Germinal center (tissue), 1 donor: ENCODE results near the gene TOMM20L.
"Not testable (repeated sequence)": the region's sequence is repeated elsewhere in the genome, so short reads cannot be mapped to it uniquely, and the experiment has no call there.

Experiments
- DNase-seq: peaks from one replicate; pipeline ENCODE4 v3.0.0; 2012; ENCODE audit warnings: mixed read lengths, low spot score

Gene TOMM20L

DNA sequence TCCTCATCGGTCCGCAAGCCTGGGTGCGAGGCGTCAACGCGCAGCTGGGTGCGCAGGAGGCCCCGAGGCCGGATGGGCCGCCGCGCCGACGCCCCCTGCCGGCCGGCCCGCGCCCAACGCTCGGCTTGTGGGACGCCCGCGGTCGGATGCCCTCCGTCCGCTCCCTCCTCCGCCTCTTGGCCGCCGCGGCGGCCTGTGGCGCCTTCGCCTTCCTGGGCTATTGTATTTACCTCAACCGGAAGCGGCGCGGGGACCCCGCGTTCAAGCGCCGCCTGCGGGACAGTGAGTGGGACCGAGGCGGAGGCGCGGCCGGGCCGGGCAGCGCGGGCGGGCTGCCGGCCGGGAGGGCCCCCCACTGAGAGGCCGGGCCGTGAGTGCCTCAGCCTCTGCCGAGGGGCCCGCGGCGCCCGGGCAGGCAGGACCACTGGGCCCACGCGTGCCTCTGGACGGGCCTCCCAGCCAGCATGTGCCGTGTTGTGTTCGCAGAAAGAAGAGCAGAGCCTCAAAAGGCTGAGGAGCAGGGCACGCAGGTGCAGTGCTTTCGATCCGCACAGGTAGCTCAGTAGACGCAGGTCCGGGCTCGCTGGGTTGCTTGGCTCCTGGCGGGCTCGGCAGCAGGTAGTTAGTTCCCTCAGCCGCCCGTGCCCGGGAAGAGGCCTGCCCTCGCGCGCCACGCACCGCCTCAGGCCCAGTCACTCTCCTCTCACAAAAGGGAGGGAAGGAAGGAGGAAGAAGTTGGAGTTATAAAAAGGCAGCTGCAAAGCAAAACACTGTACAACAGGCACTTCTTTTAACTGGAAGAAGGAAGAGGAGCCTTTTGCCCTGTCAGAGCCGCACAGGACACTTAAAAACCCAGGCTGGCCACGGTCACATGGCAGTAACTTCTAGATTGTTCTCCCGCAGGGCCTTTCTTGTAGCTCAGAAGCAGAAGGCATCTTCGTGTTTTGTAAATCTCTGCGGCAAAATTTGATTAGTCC, at the start of gene TOMM20L:
Gene TOMM20L, plus strand, starts transcription at position 119 of the 977 bp plus-strand sequence. Its CDS starts 28 bp downstream, at position 147.
- peak; percentile 88 for DNase-seq

DNA sequence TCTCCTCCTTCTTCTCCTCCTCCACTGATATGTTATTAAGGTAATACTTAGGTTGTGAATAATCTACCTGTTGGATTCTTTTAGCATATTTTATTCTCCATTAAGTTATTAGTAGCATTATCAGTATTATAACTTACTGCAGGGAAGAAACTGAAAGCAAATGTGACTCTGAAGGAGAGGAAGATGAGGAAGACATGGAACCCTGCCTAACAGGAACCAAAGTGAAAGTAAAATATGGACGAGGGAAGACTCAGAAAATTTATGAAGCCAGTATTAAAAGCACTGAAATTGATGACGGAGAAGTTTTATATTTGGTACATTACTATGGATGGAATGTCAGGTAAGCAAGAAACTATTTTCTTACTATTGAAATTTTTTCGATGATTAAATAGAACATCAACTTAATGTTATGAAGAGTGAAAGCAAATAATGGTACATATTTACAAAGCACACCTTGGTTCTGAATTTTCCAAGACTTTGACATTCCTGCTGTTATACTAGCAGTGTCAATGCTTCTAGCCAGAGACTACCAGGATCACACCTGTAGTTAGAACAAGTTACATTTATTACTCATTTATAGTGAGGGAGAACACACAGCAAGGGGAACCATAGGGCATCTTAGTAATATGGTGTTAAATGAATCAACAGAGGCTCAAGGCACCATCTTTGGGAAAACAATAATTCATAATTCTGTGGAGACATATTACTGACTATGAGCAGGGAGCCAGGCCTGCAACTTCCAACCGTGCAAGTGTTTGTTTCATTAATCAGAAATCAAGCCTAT, 42.0 kb upstream of the TOMM20L start:
- no peak for DNase-seq

DNA sequence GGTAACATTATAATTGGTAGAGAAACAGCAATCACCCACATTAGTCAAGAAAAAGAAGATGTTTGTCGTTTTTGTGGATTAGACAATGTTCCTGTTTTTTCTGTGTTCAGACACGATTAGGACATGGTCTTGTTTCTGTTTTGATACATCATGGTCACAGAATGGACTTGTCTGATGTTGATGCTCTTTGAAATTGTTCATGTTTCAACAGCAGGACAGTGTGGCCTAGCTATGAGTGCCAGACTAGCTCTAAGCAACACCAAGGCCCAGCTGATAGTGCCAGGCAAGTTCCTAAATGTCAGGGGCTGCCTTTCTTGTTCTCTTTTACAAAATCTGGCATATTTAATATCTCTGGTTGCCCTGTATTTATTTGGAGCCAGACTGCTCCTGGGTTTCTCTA, 40.9 kb upstream of the TOMM20L start:
- DNase-seq = no peak

DNA sequence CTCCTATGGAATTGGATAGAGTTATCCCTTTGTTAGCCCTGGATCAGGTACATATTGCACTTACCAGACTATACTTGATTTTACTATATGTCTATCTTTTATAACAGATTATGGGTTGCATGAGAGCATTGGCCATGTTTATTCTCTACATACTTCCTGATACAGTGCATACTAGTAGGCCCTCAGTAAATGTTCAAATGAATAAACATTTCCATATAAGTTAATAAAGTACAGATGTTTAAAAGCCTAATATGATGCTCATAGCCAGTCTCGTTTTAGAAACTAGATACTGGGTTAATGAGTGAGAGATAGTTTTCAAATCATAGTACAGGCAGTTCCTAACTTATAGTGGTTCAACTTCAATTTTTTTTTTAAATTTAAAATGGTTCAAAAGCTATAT, 39.5 kb upstream of the TOMM20L start:
- no peak for DNase-seq

DNA sequence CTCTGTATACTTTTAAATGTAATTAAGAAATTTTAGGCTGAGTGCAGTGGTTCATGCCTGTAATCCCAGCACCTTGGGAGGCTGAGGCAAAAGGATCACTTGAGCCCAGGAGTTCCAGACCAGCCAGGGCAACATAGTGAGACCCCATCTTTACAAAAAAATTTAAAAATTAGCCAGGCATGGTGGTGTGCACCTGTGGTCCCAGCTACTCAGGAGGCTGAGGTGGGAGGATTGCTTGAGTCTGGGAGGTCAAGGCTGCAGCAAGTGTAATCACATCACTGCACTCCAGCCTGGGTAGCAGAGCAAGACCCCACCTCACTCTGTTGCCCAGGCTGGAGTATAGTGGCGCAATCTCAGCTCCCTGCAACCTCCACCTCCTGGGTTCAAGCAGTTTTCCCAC, 33.5 kb upstream of the TOMM20L start:
- not testable (repeated sequence) for DNase-seq

DNA sequence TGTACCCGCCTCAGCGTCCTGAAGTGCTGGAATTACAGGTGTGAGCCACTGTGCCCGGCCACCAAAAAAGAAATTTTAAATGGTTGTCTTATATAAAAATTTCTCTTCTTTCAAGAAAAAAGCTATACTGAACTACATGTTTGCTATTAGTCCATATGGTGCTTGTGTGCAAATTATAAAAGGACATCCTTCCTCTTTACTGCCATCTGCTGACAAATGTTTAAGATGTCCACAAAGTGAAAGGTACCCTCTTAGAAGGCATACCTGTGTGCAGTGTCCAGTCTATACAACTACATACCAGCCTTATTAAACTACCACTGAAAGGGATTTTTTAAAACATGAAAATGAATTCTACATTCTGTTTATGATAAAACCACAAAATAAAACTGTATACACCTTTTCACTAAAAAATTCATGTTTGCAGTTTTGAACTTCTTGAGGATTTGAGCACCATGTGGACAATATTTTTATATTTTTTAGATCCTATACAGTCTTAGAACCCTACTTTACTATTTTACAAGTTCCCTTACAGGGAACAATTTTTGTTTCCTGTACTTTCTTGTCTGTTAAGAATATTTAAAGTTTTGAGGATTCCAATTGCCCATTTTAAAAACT, 32.8 kb upstream of the TOMM20L start:
- DNase-seq = peak; percentile 17

DNA sequence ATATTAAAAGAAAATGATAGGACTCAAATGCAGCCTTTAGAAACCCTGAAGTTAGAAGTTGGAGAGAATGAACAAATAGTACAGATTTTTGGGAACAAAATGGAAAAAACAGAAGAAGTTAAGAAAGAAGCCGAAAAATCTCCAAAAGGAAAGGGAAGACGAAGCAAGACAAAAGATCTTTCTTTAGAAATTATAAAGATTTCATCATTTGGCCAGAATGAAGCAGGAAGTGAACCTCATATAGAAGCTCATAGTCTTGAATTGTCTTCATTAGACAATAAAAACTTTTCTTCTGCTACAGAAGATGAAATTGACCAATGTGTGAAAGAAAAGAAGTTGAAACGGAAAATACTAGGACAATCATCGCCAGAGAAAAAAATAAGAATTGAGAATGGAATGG, 31.4 kb upstream of the TOMM20L start:
- no peak for DNase-seq

DNA sequence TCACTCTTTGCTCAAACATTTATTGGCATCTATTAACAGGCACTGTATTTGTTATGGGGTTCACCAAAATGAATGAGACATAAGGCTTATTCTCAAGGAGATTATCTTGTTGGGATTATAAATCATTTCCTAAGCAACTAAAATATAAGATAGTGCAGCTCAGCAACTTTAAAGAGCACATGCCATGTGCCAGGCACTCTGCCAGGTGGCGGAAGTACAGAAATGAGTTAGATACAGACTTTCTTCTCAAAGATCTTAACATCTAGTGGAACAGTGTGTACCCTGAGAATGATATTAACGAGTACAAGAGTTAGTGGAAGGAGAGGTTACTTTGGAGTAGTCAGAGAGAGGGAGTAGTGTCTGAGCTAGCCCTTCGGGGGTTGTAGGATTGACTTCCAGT, 28.4 kb upstream of the TOMM20L start:
- no peak for DNase-seq

DNA sequence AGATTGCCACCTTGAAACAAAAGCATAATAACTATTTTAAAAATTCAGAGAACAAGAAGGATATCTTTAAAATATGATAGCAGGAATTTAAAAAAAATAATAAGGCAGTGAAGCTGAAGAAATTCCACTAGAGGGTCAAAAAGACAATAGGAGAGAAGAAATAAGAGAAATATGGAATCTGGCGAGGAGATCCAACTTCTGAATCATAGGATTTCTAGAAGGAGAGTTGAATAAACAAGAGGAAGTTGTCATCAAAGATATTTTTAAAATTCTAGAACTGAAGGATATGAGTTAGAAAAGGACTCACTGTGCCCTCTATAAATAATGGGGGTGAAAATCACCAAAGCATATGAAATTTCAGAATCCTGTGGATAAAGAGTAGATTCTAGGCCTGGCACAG, 26.8 kb upstream of the TOMM20L start:
- DNase-seq = no peak

DNA sequence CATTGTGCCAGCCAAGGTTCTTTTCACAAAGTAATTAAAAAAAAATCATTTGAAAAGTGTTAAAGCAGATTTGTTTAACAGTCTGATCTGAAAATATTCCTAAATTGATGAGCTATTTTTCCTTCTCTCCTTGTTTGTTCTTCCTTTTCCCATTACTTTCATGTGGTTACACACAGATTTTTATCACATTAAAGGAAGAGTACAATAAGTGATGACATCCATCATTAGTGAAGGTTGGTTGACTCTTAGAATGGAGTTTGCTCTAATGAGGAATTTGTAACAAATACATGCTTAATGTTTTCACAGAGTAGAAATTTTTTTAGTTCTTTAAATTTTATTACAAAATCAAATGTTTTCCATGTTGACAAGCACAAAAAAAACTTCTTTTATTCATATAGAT, 18.9 kb upstream of the TOMM20L start:
- no peak for DNase-seq

DNA sequence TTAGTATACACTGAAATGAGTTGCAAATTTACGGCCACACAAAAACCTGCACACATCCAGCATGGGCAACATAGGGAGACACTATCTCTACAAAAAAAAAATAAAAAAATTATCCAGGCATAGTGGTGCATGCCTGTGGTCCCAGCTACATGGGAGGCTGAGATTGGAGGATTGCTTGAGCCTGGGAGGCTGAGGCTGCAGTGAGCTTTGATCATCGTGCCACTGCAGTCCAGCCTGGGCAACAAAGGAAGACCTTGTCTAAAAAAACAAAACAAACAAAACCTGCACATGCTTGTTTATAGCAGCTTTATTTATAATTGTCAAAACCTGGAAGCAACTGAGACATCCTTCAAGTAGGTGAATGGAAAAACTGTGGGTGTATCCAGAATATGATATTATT, 4.9 kb upstream of the TOMM20L start:
- DNase-seq = no peak

DNA sequence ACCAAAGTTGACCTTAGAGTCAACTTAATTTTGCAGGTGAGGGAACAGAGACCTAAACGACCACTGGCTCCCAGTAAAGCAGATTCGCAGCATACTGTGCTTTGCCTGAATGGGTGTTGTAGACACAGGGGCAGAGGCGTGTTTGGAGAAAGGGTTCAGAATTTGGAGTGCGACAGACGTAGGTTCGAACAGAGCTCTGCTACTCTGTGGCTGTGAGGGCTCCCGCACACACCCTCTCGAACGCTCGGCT, 243 bp upstream of the TOMM20L start:
- DNase-seq = no peak

DNA sequence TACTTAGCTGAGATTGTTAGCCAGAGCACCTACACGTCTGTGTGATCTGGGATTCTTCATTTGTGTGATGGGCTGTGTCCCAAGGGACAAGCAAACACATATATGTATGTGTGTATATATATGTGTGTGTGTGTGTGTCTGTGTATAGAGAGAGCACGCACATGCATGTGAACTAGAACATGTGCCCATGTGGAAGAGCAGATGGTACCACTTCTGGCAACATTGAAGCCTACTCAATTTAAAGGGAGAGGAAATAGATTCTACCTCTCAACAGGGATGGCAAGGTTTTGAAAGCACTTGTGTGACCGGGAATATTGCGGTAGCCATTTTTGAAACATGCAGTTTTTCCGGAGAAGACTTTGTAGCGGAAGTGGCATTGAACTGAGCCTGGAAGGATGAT, 1.4 kb downstream of the TOMM20L start:
- DNase-seq = no peak

DNA sequence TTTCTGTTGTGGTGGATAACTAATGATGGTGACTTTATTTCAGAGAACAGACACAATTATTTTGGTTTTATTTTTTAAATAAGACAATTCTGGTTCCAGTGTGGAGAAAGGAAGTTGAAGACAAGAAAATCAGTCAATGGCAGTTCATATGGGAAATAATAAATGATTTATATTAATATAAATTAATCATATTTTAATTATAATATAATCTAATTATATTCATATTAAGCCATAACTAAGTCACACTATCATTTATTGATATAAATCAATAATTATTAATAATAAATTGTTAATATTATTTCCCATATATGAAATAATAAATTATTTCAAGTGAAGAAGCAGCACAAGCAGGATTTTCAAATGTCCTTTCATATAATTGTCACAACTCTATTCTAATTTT, 2.8 kb downstream of the TOMM20L start:
- DNase-seq = no peak

DNA sequence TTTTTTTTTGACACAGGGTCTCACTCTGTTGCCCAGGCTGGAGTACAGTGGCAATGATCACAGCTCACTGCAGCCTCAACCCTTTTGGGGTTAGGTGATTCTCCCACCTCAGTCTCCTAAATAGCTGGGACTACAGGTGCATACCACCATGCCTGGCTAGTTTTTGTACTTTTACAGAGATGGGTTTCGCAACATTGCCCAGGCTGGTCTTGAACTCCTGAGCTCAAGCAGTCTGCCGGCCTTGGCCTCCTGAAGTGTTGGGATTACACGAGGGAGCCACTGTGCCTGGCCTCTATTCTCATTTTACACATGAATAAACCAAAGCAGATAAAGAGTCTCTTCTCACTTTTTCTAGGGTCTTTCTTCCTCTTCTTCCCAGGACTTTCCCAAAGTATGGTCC, 3.2 kb downstream of the TOMM20L start:
- DNase-seq = no peak

DNA sequence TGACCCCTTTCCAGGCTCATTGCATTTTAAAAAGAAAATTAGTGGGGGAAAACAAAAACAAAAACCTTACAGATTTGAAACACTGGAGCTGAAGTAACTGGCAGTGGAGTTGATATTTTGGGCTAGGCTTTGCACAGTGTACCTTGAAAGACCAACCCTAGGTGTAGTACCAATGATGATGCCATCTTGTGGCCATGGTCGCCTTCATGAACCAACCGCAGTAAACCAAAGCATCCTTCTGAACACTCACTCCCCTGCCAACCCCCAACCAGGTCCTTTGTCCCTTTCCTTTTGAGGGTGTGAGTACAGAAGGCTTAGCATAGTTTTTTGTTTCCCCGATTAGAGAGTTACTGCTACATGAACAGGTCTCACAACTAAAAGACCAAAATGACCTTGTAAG, 5.9 kb downstream of the TOMM20L start:
- DNase-seq = peak; percentile 32

DNA sequence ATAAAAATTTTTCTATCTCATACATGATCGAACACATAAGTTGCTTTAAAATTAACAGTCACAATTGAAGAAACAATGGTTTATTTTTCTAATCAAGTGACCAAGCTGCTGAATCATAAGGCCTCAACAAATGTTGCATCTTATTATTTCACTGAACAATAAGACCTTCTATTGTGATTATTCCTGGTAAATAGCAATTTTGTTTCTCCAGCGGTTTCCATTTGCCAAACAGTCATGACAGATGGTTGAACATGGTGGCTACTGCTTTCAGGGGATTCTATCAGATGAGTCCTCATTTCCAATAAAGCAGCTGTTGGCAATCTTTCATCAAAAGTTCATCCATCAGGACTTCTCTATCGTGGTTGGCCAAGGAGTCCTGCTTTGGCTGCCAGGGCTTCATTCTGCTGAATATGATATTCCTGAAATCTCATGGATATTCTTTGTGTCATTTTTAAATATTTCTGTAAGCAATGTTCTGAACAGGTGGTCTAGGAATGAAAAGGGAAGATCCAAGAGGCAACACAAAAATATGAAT, 13.0 kb downstream of the TOMM20L start:
- DNase-seq = no peak

DNA sequence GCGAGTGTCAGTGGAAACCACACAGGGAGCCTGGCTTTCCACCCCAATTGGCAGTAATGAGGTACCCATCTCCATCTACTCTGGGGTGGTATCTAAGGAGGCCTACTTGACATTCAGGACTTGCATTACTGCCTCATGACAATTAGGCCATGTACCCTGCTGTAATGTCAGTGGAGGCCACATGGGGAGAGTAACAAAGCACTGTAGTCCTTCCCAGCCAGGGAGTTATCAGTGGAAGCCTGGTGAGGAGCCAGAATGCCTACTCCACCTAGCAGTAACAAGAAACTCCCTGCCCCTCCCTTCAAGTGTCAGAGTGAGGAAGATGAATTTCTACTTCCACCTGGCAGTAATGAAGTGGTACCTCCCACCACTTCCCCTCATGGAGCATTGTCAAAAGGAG, 19.1 kb downstream of the TOMM20L start:
- no peak for DNase-seq

DNA sequence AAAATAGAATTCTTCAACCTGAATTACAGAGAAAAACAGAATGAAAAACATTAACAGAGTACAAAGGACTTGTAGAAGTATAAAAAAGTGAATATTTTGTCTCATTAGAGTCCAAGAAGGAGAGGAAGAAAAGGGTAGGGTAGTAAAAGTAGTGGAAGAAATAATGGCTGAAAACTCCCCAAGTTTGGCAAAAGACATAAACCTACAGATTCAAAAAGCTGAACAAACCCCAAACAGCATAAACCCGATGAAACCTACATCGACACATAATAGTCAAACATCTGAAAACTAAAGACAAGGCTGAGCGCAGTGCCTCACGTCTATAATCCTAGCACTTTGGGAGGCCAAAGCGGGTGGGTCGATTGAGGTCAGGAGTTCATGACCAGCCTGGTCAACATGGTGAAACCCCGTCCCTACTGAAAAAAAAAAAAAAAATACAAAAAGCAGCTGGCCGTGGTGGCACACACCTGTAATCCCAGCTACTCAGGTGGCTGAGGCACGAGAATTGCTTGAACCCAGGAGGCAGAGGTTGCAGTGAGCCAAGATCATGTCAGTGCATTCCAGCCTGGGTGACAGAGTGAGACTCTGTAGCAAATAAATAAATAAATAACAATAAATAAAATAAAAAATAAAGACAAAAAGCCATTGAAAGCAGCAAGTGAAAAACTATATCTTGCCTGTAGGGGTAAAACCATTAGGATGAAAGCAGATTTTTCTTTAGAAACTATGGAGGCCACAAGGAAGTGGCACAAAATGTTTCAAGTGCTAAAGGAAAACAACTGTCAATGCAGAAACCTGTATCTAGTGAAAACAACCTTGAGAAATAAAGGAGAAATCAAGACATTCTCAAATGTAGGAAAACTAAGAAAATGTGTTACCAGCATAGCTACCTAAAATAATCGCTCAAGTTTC, 20.2 kb downstream of the TOMM20L start:
- DNase-seq = no peak

DNA sequence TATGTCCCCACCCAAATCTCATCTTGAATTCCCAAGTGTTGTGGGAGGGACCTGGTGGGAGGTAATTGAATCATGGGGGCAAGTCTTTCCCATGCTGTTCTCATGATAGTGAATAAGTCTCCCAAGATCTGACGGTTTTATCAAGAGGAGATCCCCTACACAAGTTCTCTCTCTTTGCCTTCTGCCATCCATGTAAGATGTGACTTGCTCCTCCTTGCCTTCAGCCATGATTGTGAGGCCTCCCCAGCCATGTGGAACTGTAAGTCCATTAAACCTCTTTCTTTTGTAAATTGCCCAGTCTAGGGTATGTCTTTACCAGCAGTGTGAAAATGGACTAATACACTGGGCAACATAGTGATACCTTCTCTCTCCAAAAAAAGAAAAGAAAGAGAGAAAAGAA, 21.2 kb downstream of the TOMM20L start:
- DNase-seq = not testable (repeated sequence)

DNA sequence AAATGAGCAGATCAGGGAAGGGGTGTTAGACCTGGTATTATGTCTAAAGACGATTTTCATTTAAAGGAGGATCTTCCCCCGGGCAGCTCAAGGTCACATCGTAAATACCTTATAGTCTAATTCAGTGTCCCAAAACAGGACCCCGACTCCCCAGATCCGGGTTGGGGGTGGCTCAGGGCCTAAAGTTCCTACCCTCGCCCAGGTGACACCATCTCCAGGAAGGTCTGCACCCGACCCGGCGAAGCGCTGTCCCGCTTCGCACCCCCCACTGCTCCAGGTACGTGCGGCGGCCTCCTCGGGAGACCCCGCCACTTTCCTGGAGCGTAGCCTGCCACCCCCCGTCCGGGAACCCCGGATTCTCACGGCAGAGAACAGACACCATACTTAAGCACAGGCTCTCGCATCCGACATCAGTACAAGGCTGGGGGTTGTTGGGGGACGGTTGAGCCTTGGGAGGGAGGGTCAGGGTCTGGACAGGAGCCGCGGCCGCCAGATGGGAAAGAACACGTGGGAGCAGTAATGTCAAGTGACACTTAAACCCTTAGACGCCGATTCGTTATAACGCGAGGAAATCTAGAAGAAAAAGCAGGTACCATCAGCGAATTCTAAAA, 31.0 kb downstream of the TOMM20L start:
- peak; percentile 43 for DNase-seq
